OCI-LY1 (cell line): ENCODE data around the gene PDE1A.

Source experiments
- CTCF ChIP-seq: fragments of 200-600 bp; sonication (generic), shearing (Covaris generic); IDR thresholded peaks from 2 replicates; pipeline ENCODE4 v1.5.1; 2017; ENCODE audit warnings: mild to moderate bottlenecking, antibody characterized with exemption, low read length, moderate library complexity, mixed read lengths
- EZH2 ChIP-seq: fragments of 200-600 bp; sonication (generic), shearing (Covaris generic); IDR thresholded peaks from 2 replicates; pipeline ENCODE4 v1.8.0; 2017; ENCODE audit warnings: borderline replicate concordance, mixed run types, mild to moderate bottlenecking, antibody characterized with exemption, low read length, moderate library complexity, mixed read lengths

GRCh38 chr2:182426082-182426917 lies 536 bp downstream of the PDE1A start:
- TF ChIP-seq CTCF, result no peak
- no peak for TF ChIP-seq EZH2
